Activated CD8-positive, alpha-beta memory T cell treated with anti-CD3 and anti-CD28 coated beads, Interleukin-2, amount 50 U/mL, for 4 hours (primary cell): ENCODE measurements around the gene ALDH3B2.
"Not testable (repeated sequence)": the region's sequence is repeated elsewhere in the genome, so short reads cannot be mapped to it uniquely, and the experiment has no call there.

Experiments used
- DNase-seq: peaks from one replicate; pipeline ENCODE4 v3.0.0-alpha.2; 2020

The ALDH3B2 gene

DNA sequence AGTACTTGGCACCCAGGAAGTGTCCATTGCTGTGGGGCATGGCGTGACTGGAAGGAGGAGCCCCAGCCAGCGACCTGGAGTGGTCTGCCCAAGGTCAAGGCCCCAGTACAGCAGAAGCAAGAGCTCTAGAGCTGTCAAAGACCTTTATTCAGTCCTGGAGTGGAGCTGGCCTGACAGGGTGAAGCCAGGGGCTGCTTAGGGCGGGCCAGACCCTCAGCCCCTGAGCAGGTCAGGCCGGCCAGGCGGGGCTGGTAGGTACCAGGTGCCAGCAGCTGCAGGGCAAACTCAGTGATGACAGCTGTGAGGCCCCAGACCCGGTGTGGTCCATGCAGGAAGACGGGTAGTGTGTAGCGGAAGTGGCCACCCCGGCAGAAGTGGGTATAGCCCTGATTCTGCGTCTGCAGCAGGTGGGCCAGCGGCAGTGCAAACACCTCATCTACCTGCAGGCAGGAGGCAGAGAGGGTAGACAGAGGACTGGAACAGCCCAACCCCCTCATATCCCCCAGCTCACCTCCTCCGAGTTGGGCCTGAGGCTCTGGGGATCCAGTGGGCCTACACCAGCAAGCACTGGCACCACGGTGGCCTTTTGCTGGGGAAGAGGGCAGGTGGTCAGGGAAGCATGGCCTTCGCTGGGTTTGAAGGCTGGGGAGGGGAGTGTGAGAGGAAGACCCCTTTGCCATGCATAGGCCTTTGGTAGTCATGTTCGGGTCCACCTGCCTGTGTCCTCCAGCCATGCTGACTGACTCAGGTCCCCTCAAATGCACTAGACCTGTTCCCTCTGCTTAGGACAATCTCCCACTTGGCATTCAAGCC lies 46.4 kb downstream of the ALDH3B2 start:
- no peak for DNase-seq

DNA sequence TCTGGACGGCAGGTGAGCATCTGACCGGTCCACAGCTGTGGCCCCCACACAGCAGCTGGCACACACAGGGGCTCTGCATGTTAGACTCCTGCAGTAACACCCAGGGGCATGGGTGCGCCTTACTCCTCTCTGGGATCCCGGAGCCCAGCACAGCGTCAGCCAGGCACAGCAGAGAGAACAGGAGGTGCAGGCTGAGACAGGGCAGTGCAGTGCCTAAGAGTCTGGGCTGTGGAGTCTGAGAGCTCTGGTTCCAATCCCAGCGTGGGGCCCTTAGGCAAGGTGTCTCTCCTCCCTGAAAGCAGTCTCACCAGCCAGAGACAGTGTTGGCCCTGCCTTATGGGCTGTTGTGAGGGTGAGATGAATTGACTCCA lies 47.0 kb downstream of the ALDH3B2 start:
- no peak for DNase-seq

DNA sequence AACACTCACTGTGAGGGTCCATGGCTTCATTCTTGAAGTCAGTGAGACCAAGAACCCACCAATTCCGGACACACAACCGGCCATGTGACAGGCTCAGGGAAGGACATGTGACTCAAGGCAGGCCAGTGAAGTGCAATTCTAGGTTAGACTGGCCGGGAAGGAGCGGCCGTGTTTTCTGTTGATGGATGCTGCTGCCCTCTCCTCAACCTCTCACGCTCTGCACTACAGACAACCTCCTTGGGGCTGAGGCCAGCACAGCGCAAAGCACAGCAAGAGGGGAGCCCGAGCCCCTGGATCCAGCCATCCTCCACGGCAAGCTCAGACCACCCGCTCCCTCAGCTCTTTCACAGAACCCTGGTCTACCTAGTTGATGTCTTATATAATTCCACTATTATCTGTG lies 47.5 kb downstream of the ALDH3B2 start:
- DNase-seq, result no peak

DNA sequence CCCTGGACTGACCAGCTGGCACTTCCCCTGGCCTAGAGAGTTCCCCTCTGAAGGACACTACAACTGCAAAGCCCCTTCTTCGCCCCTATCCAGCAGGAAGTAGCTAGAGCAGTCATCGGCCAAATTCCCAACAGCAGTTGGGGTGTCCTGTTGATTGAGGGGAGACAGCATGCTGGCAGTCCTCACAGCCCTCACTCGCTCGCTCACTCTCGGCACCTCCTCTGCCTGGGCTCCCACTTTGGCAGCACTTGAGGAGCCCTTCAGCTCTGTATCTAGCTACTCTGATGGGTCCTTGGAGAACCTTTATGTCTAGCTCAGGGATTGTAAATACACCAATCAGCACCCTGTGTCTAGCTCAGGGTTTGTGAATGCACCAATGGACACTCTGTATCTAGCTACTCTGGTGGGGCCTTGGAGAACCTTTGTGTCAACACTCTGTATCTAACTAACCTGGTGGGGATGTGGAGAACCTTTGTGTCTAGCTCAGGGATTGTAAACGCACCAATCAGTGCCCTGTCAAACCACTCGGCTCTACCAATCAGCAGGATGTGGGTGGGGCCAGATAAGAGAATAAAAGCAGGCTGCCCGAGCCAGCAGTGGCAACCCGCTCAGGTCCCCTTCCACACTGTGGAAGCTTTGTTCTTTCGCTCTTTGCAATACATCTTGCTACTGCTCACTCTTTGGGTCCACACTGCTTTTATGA lies 48.1 kb downstream of the ALDH3B2 start:
- DNase-seq, result not testable (repeated sequence)

DNA sequence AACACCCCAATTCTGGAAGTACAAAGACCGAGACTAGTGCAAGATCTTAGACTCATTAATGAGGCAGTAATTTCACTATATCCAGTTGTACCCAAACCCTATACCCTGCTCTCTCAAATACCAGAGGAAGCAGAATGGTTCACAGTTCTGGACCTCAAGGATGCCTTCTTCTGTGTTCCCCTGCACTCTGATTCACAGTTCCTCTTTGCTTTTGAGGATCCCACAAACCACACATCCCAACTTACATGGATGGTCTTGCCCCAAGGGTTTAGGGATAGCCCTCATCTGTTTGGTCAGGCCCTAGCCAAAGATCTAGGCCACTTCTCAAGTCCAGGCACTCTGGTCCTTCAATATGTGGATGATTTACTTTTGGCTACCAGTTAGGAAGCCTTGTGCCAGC lies 50.6 kb downstream of the ALDH3B2 start:
- DNase-seq, result not testable (repeated sequence)

DNA sequence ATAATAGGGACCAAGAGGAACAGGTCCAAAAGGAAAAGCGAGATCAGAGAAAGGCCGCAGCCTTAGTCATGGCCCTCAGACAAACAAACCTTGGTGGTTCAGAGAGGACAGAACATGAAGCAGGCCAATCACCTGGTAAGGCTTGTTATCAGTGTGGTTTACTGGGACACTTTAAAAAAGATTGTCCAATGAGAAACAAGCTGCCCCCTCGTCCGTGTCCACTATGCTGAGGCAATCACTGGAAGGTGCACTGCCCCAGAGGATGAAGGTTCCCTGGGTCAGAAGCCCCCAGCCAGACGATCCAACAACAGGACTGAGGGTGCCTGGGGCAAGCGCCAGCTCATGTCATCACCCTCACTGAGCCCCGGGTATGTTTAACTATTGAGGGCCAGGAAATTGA lies 51.5 kb downstream of the ALDH3B2 start:
- DNase-seq, result not testable (repeated sequence)

DNA sequence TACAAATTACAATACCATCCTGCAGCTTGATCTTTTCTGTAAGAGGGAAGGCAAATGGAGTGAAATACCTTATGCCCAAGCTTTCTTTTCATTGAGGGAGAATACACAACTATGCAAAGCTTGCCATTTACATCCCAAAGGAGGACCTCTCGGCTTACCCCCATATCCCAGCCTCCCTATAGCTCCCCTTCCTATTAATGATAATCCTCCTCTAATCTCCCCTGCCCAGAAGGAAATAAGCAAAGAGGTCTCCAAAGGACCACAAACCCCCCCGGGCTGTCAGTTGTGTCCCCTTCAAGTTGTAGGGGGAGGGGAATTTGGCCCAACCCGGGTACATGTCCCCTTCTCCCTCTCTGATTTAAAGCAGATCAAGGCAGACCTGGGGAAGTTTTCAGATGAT lies 52.5 kb downstream of the ALDH3B2 start:
- not testable (repeated sequence) for DNase-seq

DNA sequence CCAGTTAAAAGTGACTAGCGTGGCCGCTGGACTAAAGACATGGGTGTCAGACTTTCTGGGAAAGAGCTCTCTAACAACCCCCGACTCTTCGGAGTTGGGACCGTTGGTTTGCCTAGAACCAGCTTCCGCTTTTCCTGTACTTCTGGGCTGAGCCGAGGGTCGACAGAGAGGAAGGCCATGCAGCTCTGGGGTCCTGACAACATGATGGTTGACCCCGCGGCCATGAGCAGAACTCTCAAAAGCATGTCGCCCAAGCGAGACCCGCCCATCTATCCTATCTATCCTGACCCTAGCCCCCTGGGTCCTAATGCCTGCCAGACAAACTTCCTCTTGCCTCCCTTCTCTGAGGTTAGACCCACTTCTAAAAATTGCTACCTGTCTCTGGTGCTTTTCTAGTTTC lies 53.8 kb downstream of the ALDH3B2 start:
- DNase-seq, result not testable (repeated sequence)

DNA sequence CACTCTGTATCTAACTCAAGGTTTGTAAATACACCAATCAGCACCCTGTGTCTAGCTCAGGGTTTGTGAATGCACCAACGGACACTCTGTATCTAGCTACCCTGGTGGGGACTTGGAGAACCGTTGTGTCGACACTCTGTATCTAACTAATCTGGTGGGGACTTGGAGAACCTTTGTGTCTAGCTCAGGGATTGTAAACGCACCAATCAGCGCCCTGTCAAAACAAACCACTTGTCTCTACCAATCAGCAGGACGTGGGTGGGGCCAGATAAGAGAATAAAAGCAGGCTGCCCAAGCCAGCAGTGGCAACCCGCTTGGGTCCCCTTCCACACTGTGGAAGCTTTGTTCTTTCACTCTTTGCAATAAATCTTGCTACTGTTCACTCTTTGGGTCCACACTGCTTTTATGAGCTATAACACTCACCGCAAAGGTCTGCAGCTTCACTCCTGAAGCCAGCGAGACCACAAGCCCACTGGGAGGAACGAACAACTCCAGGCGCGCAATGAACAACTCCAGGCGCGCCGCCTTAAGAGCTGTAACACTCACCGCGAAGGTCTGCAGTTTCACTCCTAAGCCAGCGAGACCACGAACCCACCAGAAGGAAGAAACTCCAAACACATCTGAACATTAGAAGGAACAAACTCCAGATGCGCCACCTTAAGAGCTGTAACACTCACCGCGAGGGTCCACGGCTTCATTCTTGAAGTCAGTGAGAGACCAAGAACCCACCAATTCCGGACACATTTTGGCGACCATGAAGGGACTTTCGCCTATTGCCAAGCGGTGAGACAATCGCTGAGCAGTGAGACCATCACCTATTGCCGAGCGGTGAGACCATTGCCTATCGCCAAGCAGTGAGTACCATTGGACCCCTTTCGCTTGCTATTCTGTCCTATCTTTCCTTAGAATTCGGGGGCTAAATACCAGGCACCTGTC lies 54.5 kb downstream of the ALDH3B2 start:
- not testable (repeated sequence) for DNase-seq

DNA sequence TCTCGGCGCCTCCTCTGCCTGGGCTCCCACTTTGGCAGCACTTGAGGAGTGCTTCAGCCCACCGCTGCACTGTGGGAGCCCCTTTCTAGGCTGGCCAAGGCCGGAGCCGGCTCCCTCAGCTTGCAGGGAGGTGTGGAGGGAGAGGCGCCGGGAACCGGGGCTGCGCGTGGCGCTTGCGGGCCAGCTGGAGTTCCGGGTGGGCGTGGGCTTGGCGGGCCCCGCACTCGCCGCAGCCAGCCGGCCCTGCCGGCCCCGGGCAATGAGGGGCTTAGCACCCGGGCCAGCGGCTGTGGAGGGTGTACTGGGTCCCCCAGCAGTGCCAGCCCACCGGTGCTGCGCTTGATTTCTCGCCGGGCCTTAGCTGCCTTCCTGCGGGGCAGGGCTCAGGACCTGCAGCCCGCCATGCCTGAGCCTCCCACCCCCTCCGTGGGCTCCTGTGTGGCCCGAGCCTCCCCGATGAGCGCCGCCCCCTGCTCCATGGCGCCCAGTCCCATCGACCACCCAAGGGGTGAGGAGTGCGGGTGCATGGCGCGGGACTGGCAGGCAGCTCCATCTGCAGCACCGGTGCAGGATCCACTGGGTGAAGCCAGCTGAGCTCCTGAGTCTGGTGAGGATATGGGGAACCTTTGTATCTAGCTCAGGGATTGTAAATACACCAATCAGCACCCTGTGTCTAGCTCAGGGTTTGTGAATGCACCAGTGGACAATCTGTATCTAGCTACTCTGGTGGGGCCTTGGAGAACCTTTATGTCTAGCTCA lies 55.3 kb downstream of the ALDH3B2 start:
- not testable (repeated sequence) for DNase-seq

DNA sequence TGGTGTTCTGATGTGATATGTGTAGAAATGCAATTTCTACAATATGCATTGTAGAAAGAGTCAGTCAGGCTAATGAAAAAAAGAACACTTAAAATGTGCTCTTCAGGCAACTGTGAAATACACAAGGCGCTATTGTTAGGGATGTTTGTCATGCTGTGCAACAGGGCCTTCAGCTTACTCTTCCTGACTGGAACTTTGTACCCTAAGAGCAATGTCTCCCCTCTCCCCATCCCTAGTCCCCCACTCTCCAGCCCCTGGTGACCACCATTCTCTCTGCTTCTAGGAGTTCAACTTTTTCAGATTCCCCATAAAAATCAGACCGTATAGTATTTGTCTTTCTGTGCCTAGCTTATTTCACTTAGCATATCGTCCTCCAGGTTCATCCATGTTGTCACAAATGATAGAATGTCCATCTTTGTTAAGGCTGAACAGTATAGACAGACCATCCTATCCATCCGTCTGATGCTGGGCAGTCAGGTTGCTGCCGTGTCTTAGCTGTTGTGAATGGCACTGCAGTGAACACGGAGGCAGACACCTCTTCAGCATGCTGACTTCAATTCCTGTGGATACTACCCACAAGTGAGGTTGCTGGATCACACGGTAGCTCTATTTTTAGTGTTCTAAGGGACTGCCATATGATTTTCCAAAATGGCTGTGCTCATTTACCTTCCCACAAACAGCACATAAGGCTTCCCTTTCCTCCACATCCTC lies 57.0 kb downstream of the ALDH3B2 start:
- DNase-seq, result no peak

DNA sequence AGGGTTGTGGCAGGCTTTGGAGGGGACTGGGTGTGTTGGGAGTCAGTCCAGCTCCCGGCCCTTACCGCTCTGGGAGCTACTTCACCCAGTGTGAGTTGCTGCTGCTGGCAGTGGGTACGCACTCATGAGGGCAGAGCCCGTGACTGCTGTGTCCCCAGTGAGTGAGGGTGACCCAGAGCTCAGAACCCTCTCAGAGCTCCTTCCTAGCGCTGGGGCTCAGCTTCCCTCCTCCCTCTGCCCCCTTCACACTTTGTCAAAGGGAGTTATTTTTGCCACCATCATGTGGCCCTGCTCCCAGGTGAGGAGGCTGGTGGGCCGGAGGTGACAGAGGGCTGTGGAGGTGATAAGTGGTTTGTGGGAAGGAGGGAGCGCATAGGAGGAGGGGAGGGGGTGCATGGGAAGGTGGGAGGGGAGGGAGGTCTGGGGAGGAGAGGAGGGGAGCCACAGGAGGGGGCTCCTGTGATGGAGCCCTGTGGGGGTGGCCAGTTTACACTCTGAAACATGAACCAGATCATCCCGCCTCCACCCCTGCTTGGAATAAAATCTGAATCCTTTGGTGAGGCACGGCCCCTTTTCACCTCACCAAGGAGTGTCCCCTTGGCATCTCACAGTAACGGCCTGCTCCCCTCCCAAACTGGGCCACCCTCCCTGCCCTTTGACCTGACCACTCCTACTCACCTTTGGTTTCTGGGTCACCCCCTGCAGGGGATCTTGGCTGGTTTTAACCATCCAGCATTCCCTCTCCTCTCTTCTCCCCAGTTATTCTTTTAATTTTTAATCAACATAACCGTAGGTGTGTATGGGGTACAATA lies 57.8 kb downstream of the ALDH3B2 start:
- no peak for DNase-seq

DNA sequence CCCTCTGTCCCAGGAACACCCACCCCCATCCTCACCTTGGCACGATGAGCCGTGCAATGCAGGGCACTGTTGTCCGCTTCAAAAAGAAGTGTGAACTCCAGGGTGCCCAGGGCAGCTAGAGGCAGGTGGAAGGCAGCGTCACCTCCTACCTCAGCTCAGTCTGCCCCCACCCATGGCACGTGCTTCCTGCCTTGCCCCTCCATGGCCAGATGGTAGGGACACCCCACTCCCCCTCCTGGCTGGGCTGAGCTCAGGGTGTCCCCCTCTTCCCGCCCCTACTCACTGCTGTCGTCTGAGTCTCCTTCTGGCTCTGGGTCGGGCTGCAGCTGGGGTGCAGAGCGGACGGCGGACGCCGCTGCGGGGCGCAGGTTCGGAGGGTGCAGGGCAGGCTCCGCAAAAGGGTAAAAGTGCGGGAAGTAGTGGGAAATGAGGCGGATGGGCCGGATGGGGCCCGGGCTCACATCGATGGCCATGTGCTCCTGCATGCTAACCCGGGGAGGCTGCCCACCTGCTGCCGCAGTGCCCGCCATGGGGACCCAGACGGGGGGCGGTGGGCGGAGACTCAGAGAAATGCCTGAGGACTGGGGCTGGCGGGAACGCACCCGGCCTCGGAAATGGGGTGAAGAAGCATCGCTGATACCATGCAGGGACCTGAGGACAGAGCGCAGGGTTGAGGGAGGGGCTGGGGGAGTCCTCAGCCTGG lies 58.5 kb downstream of the ALDH3B2 start:
- DNase-seq, result no peak

DNA sequence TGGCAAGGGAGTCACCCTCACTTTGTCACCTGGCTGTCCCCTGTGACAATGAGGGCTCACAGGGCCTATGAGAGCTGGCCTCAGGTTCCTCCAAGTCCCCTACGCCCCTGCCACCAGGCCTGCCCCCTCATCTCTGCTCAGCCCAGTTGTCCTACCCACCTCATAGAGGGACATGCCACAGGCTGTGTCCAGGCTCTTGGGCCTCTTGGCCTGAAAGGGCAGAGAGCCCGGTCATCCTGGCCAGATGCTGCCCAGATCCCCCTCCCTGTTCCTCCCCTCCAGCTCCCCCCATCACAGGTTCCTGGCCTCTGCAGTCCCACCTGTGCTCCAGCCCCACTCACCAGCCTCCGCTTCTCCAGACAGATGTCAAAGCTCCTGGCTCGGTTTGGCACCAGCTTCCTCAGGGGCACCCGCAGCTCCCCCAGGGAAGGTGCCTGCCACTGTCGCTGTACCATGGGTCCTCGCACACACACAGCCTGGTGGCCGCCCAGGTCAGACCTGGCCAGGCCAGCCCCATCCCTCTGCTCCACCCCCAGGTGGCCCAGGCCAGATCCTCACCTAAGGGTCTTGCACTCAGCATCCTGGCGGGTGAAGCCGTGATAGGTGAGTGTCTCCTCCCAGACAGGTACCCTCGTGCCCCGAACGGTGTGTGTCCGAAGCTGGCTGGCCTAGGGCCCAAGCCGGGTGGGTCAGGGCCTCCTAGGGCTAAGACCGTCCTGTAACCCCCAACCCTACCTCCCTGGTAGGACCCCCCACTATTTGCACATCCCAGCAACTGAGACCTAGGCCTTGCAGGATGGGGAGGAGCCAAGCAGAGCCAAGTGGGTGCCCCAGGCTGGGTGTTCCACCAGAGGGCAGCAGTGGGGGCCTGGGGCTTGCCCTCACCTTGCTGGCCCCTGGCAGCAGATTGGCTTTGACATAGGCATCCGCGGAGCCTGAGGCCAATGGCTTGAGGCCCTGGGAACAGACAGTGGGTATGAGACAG lies 59.4 kb downstream of the ALDH3B2 start:
- peak; percentile 52 for DNase-seq

DNA sequence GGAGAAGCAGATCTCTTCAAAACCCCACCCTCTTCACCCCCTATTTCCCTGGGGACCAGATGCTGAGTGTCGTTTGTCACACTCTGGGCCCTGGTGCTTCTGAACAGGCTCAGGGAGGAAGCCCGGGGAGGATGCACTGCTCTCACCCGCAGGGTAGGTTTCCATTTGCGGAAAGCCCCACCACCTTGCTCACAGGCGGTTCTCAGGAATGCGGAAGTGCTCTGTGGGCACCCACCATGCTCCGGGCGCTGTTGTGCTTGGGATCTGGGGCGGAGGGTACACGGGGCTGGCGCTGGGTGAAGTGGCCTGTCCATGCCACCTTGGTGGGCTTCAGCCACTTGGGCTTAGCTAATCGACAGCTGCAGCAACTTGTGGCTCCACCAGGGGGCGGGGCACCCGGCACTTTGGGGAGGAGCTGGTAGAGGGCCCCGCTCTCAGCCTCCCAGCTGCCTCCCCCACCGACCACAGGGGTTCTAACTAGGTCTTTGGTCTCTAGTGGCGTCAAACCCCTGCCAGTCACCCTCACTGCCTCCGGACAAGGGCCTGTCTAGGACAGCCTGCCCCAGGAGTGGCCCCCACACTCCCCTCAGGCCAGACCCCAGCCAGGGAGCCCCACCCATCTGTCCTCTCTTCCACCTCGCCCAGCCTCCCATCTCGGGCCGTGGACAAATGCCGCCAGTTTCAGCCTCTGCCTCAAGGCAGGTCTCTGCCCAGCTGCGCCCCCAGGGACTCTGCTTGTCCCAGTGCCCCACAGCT lies 60.3 kb downstream of the ALDH3B2 start:
- DNase-seq, result peak; percentile 77

DNA sequence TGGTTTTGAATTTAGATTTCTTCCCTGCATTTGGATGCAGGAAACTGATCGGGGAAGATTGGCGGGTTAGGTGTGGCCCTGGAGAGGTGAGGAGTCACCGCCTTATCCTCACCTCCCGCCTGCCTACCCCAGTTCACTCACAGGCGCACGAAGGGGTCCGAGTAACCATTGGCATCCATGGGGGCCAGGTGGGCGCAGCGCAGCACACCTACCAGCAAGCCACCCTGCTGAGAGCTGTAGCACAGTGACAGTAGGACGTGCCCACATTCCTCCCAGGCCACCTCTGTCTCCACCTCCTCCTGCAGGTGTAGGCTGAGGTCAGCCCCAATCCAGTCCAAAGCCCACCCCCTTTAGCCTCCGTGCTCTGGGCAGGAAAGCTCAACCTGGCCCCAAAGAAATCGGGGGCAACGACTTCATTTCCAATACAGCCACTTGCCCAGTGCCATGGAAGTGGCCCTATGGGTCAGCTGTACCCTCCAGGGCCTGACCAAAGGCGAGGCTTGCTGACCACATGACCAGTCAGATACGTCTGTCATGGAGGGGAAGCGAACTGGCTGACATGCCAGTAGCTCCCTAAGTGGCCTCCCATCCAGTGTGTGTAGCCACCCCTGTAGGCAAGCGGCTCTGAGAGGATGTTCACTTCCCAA lies 61.0 kb downstream of the ALDH3B2 start:
- DNase-seq, result no peak

DNA sequence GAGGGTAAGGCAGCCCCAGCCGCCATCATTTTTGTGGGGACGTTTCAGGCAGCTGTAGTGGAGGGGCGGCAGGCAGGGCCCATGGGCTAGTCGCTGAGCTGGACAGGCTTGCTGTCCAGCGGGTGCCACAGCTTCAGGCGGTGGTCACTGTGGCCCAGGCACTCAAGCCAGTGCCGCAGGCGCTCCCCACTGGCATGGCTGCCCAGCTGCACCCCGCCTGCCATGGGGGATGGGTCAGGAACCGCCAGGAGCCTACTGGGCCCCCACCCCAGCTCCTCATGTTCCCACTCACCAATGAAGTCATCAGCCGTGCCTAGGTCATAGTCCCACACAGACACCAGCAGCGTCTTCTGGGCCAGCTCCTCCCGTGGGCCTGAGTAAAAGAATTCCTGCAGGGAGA lies 61.7 kb downstream of the ALDH3B2 start:
- DNase-seq, result no peak
